Measurements from ENCODE around the gene CIRBP.

CIRBP gene

GRCh38 chr19:1278074-1278473 lies 8.9 kb downstream of the CIRBP start:
- Mint-ChIP-seq H3K9me3 (no peaks in the 10 kb centered on the region), H3K4me1 (peaks cover 32% of the 10 kb centered on the region)

GRCh38 chr19:1278713-1279660 lies 9.9 kb downstream of the CIRBP start:
- no peak for TF ChIP-seq CTCF (IDR thresholded peaks at IDR 0.05)
- Mint-ChIP-seq H3K9me3 (no peaks in the 10 kb centered on the region), H3K36me3 (ENCODE audit: low read depth) (peaks cover 5% of the 10 kb centered on the region), H3K4me1 (peaks cover 23% of the 10 kb centered on the region), H3K27me3 (ENCODE audit: low read depth, poor library complexity) (peaks cover 7% of the 10 kb centered on the region), H3K27ac (no peak overlapping the region), H3K4me3 (no peak overlapping the region)
- no peak for DNase-seq

More at GRCh38 chr19:1278074-1278473, 8.9 kb downstream of the CIRBP start:
- Mint-ChIP-seq H3K4me3 (no peak overlapping the region), H3K27ac (no peak overlapping the region), H3K36me3 (ENCODE audit: low read depth) (peaks cover 13% of the 10 kb centered on the region), H3K27me3 (ENCODE audit: low read depth, poor library complexity) (peaks cover 7% of the 10 kb centered on the region)
- DNase-seq: no peak
- TF ChIP-seq CTCF (IDR thresholded peaks at IDR 0.05): no peak

- H3K27ac Mint-ChIP-seq: no peak overlapping the region
- H3K27me3 Mint-ChIP-seq (ENCODE audit: low read depth, poor library complexity): peaks cover 14% of the 10 kb centered on the region
- H3K36me3 Mint-ChIP-seq (ENCODE audit: low read depth): peaks cover 4% of the 10 kb centered on the region
- peak; percentile 98 for TF ChIP-seq CTCF (IDR thresholded peaks at IDR 0.05)
- no peak overlapping the region for H3K4me3 Mint-ChIP-seq
- H3K9me3 Mint-ChIP-seq: no peaks in the 10 kb centered on the region
- DNase-seq: peak; percentile 89
- H3K4me1 Mint-ChIP-seq: peaks cover 27% of the 10 kb centered on the region
These were observed 10.7 kb downstream of the CIRBP start for GRCh38 chr19:1279782-1280341.

GRCh38 chr19:1280636-1281568 lies 11.8 kb downstream of the CIRBP start:
- no peak overlapping the region for H3K4me3 Mint-ChIP-seq
- H3K9me3 Mint-ChIP-seq: no peaks in the 10 kb centered on the region
- H3K27me3 Mint-ChIP-seq (ENCODE audit: low read depth, poor library complexity): peaks cover 18% of the 10 kb centered on the region
- H3K36me3 Mint-ChIP-seq (ENCODE audit: low read depth): peaks cover 4% of the 10 kb centered on the region
- no peak for TF ChIP-seq CTCF (IDR thresholded peaks at IDR 0.05)
- H3K27ac Mint-ChIP-seq: no peak overlapping the region
- H3K4me1 Mint-ChIP-seq: peaks cover 29% of the 10 kb centered on the region
- DNase-seq: no peak

GRCh38 chr19:1281569-1282287 lies 12.6 kb downstream of the CIRBP start:
- no peak overlapping the region for H3K27ac Mint-ChIP-seq
- no peak for TF ChIP-seq CTCF (IDR thresholded peaks at IDR 0.05)
- DNase-seq: no peak
- H3K36me3 Mint-ChIP-seq (ENCODE audit: low read depth): peaks cover 2% of the 10 kb centered on the region
- peaks cover 18% of the 10 kb centered on the region for H3K27me3 Mint-ChIP-seq (ENCODE audit: low read depth, poor library complexity)
- H3K4me3 Mint-ChIP-seq: no peak overlapping the region
- no peaks in the 10 kb centered on the region for H3K9me3 Mint-ChIP-seq
- H3K4me1 Mint-ChIP-seq: peaks cover 25% of the 10 kb centered on the region
